Ectodermal cell (in vitro differentiated cells): ENCODE measurements around the gene NR3C1.

ENCODE experiments used
- H3K27ac ChIP-seq: 2 replicates; pipeline ENCODE4 v1.7.0; 2013; ENCODE audit warnings: mild to moderate bottlenecking, low read depth, low read length; ENCODE audit not compliant: insufficient read depth, poor library complexity, severe bottlenecking
- H3K27me3 ChIP-seq: 2 replicates; pipeline ENCODE4 v1.7.0; 2013; ENCODE audit warnings: mild to moderate bottlenecking, low read length; ENCODE audit not compliant: insufficient read depth, control insufficient read depth, poor library complexity, severe bottlenecking
- H3K36me3 ChIP-seq: one replicate; pipeline ENCODE4 v1.7.0; 2013; ENCODE audit warnings: low read length; ENCODE audit not compliant: control insufficient read depth, insufficient read depth
- H3K4me1 ChIP-seq: one replicate; pipeline ENCODE4 v1.7.0; 2013; ENCODE audit warnings: low read length; ENCODE audit not compliant: control insufficient read depth, insufficient read depth
- H3K4me3 ChIP-seq: 2 replicates; pipeline ENCODE4 v1.7.0; 2013; ENCODE audit warnings: low read depth, low read length, control low read depth; ENCODE audit not compliant: insufficient read depth
- H3K9me3 ChIP-seq: 2 replicates; pipeline ENCODE4 v1.7.0; 2013; ENCODE audit warnings: mild to moderate bottlenecking, low read length, moderate library complexity; ENCODE audit not compliant: control insufficient read depth
- WGBS, 2 experiments: methylation state at CpG; one replicate each; pipeline ENCODE4 v1.1.7; 2013; ENCODE audit warnings: missing lambda C conversion rate in 2 of 2; 5-methylcytosine and 5-hydroxymethylcytosine counted together

NR3C1 gene

DNA sequence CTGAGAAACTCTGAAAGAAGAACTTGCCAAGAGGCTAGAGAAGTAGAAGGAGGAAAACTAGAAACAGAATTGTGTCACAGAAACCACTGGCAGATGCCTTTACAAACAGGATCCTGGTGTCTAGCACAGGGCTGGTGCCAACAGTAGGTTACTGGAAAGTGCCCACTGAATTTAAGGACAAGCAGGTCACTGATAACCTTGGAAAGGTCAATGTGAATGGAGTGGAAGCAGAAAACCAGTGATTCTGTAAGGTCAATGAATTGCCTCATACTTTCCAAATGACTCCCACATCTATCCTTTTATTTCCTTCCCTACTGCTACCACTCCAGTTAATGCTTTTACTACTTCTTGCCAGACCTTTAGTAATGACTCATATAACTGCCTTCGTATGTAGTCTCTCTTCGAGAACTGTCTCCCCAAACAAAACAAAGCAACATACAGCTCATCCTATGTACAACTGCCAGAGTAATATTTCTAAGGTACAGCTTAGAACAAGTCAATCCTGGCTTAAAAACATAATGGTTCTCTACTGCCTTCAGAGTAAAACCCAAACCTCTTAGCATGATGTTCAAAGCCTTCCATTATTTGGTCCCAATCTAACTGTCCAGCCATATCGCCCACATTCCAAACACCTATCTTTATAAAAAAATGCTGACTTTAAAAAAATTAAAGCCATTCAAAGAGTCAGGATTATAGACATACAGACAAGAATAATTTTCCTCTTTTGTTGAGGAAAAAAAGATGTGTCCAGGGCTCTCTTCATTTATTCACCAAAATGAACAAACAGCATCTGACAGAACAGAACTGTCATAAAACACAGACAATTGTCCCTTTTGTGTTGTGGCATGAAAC is 52.5 kb downstream of the NR3C1 start:
- Histone ChIP-seq H3K9me3 (no peaks in the 10 kb centered on the region), H3K27me3 (no peaks in the 10 kb centered on the region), H3K27ac (no peak overlapping the region), H3K36me3 (no peaks in the 10 kb centered on the region), H3K4me1 (no peaks in the 10 kb centered on the region), H3K4me3 (no peak overlapping the region)
- WGBS, 2 experiments: 96 to 99% methylated on average over 3 of the region's 3 CpGs

DNA sequence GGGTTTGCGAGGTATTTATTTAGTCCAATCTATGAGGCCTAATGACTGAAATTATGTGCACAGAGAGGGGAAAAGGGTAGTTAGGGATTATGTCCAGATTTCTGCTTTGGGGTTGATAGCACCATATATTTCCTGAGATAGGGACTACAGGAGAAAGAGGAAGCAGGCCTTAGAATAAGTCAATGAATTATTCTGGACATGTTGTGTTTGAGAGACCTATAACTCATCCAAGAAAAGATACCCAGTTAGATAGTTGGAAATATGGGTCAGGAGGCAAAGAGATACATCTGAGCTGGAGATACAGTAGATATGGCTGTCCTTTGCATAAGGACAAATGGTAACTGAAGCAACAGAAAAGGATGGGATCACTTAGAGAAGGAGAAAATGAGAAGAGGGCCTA is 53.1 kb downstream of the NR3C1 start:
- Histone ChIP-seq H3K4me1 (no peaks in the 10 kb centered on the region), H3K27ac (no peak overlapping the region)
- 81 to 85% methylated on average over 1 of the region's 1 CpG for WGBS, 2 experiments

DNA sequence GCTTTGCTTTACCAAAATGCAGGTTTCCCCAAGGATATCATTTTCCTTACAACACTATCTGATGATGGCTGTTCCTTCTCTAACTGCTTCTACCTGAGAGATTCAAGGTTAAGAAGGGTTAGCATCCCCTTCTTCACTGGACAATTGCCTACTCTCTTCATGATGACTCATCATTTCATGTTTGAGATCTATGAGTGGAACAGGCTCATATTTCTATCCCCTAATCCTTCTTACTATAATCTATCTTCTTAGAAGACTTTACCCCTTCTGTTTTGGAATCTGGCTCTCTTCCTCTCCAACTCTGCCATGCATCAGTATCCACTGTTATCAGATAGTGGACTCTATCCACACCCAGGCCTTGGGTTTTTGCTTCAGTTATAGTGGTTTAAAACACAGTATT is 54.3 kb downstream of the NR3C1 start:
- no peaks in the 10 kb centered on the region for H3K27me3 ChIP-seq
- H3K36me3 ChIP-seq: no peaks in the 10 kb centered on the region
- H3K4me3 ChIP-seq: no peak overlapping the region
- H3K27ac ChIP-seq: no peak overlapping the region
- no peaks in the 10 kb centered on the region for H3K4me1 ChIP-seq
- no peaks in the 10 kb centered on the region for H3K9me3 ChIP-seq

More for the DNA sequence above, 53.1 kb downstream of the NR3C1 start:
- Histone ChIP-seq H3K9me3 (no peaks in the 10 kb centered on the region), H3K36me3 (no peaks in the 10 kb centered on the region), H3K27me3 (no peaks in the 10 kb centered on the region), H3K4me3 (no peak overlapping the region)

DNA sequence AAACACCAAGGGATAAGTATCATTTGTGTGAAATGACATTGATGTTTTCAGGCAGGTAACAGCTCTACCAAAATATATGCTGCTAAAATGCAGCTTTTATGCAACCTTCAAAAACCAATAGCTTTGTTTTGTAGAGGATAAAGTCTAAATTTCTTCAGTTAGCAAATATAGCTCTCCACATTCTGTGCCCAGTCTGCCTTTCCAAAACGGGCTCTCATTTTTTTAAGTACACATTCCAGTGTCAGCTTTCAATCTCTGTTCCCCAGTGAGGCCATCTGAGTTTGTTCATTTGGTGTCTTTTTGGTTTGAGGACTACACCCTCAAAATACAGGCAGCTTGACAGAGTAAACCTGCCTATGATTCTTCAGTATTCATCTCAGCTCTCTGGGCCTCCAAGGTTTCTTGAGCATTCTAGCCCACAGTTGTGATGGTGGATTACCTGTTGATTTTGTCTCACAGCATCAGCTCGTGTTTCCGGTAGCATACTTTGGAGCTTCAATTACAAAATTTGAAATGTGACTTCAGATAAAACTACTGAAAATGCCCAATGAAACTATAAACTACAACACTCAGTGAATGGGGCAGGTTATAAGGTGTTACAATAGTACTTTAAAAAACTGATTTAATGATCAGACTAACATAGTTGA is 55.7 kb downstream of the NR3C1 start:
- 94 to 100% methylated on average over 3 of the region's 3 CpGs for WGBS, 2 experiments
- H3K9me3 ChIP-seq: no peaks in the 10 kb centered on the region
- H3K4me1 ChIP-seq: no peaks in the 10 kb centered on the region
- no peaks in the 10 kb centered on the region for H3K36me3 ChIP-seq
- no peak overlapping the region for H3K27ac ChIP-seq
- H3K4me3 ChIP-seq: no peak overlapping the region
- H3K27me3 ChIP-seq: no peaks in the 10 kb centered on the region

DNA sequence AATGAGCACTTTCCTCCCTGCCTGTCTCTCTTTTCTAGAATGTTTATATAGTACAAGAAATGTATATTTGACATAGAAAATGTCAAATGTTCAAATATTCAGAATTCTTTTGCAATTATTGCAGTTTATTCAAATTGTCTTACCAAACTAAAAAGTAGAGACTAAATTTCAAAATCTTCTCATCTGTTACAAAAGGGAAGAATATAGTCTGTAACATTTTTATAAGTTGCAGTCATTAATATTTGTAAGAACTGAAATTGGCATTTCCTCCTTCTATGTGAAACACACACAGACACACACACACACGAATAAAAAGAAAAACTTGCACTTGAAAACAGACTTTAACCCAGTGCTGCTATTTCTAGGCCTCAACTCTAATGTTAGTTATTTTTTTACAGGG is 56.4 kb downstream of the NR3C1 start:
- H3K36me3 ChIP-seq: no peaks in the 10 kb centered on the region
- H3K27ac ChIP-seq: peak overlapping the region; percentile 21
- no peaks in the 10 kb centered on the region for H3K4me1 ChIP-seq
- H3K27me3 ChIP-seq: no peaks in the 10 kb centered on the region
- WGBS, 2 experiments: 67 to 85% methylated on average over 1 of the region's 1 CpG
- H3K4me3 ChIP-seq: no peak overlapping the region
- H3K9me3 ChIP-seq: no peaks in the 10 kb centered on the region

DNA sequence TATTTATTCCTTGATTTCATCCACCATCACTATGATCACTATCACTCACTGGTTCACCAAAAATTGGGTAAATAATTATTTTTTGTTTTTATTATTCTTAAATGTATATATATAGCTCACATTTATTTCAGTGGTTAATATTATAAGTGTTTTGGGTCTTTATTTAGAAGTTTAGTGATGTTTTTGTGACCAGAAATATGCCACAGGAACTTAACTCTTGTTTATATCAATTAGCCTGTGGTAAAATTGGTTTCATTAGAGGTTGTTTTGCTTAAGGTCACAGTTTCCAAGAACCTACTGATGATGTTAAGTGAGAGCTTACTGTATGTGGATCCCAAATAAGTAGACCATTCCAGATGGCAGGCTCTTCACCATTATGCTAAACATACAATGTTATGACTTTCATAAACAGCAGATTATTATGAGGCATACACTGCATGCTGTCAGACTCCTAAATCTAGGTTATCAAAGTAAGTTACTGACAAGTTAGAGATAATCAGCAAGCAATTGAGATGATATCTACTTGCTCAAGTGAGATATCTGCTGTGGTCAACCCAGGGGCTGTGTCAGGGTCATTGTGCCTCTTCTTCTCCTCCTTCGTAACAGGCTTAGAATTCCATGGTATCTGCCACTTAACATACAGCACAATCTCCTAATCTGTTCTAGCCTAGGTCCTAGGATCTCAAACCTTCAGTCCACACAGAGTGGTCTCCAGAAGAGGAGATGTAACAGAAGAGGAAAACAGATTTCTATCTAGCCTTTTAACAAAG is 57.6 kb downstream of the NR3C1 start:
- Histone ChIP-seq H3K27ac (no peak overlapping the region), H3K27me3 (no peaks in the 10 kb centered on the region), H3K4me3 (no peak overlapping the region), H3K36me3 (no peaks in the 10 kb centered on the region), H3K4me1 (no peaks in the 10 kb centered on the region), H3K9me3 (no peaks in the 10 kb centered on the region)
- 82 to 92% methylated on average over 1 of the region's 1 CpG for WGBS, 2 experiments

DNA sequence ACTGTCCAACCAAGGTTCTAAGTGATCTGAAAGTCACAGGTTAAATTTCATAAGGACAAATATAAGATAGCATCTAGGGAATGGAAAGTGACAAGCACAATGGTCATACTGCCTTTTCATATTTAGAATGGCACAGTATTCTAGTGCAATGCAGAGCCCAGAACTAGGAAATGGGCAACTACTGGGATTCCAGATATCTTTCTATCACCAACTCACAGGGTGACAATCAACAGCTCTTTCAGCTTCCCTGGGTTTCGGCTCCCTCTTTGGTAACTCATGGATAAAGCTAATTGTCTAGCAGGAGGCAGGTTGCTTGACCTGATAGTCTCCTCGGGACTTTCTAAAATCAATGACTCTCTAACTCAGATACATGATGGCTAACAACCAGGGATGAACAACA is 60.4 kb downstream of the NR3C1 start:
- 71 to 95% methylated on average over 1 to 2 of the region's 2 CpGs for WGBS, 2 experiments
- no peaks in the 10 kb centered on the region for H3K27me3 ChIP-seq

DNA sequence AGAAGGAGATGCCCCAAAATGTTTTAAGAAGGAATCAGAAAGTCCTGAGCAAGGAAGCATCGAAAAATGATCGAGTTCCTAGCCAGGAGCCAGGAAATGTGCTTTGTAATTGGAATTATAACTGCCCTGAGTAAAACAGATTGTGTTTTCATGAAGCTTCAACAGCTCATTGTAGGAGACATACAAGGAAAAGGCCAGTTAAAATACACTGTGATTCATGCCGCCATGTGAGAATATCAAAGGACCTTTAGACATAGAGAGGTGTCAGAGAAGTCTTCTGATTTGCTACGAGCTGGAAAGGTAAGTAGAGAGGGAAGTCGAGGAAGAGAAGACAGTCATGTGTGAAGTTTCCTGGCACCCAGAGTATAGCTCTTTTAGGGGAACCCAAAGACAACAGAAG is 60.9 kb downstream of the NR3C1 start:
- Histone ChIP-seq H3K27ac (no peak overlapping the region), H3K36me3 (no peaks in the 10 kb centered on the region), H3K4me3 (no peak overlapping the region), H3K4me1 (no peaks in the 10 kb centered on the region), H3K27me3 (no peaks in the 10 kb centered on the region), H3K9me3 (no peaks in the 10 kb centered on the region)
- WGBS, 2 experiments: 95 to 96% methylated on average over 5 of the region's 5 CpGs

More for the DNA sequence above, 60.4 kb downstream of the NR3C1 start:
- no peaks in the 10 kb centered on the region for H3K4me1 ChIP-seq
- no peak overlapping the region for H3K27ac ChIP-seq
- H3K36me3 ChIP-seq: no peaks in the 10 kb centered on the region
- H3K9me3 ChIP-seq: no peaks in the 10 kb centered on the region
- H3K4me3 ChIP-seq: no peak overlapping the region

DNA sequence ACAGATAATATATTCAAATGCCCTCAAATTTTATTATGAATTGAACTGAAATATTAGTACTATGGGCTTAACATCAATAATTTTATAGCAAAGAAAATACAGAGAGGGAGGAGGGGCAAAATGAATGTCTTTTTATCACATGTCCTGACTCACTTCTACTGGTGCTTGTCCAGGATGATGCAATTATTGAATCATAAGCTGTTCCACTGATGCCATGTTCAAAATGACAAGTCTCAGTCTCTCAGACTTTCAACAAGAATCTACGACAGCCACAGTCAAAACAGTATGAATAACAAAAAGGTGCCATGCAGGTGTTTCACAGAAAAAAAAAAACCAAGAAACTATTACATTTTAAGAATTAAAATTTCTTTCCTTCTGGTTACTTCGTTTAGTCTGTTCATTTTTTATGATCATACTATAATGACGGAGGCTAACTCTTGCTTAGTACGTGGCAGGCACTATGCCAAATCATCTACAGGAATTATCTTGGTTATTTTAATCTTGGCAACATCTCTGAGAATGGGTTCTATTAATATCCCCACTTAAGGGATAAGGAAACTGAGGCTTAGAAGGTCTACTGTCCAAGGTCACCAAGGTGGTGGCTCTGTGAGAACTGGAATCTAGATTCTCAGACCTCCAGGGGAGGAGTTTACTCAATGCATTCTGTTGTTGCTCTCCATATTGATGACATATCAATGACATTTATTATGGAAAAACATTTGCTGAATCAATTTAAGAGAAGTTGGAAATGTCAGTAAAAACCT is 61.5 kb downstream of the NR3C1 start:
- Histone ChIP-seq H3K36me3 (no peaks in the 10 kb centered on the region), H3K4me3 (no peak overlapping the region), H3K27ac (no peak overlapping the region), H3K4me1 (no peaks in the 10 kb centered on the region), H3K9me3 (no peaks in the 10 kb centered on the region), H3K27me3 (no peaks in the 10 kb centered on the region)
- 100% methylated on average over 3 to 4 of the region's 4 CpGs for WGBS, 2 experiments
